HepG2 (cell line): ENCODE data around the gene SH3BGR. TPM values are rescaled to one million over a fixed set of nuclear protein-coding genes. Genes with fewer than 3 reads are reported as not detected.

Experiments used
- ATAC-seq: fragments of 200-7000 bp; cut with Tn5 transposase; 3 replicates; pipeline ENCODE4 v1.9.1; 2020; ENCODE audit warnings: mild to moderate bottlenecking, moderate library complexity
- BruUV-seq: library from RNA; stranded (reverse); fragments of 400-500 nt; replicated peaks from 2 replicates; lab custom pipeline; 2021; lab: Mats Ljungman, UMichigan
- CTCF ChIA-PET: fragments of 300-600 bp; formaldehyde crosslinking; extraction: SDS; loops from one replicate; lab custom pipeline; 2021; ENCODE audit warnings: low total read pairs, inconsistent platforms, low intra/inter-chr PET ratio; lab: Yijun Ruan, JAX
- POLR2A ChIA-PET: fragments of 350-600 bp; sonication (Branson Sonifier 250); formaldehyde crosslinking; loops from one replicate; lab custom pipeline; 2020; ENCODE audit warnings: antibody characterized with exemption, inconsistent platforms; lab: Yijun Ruan, JAX
- DNase-seq: peaks from one replicate; pipeline ENCODE4 v3.0.0-alpha.2; 2015; ENCODE audit warnings: low spot score
- FAIRE-seq: peaks from 3 replicates; lab custom pipeline; 2011; peaks lifted over from hg19 to GRCh38; lab: Jason Lieb, UNC
- H2AFZ ChIP-seq: one replicate; pipeline ENCODE4 v1.6.1; 2011; ENCODE audit warnings: low read length, inconsistent platforms
- H3K27ac ChIP-seq: fragments of 300-600 bp; 3 replicates; pipeline ENCODE4 v1.8.0; 2011; ENCODE audit warnings: mixed run types, mild to moderate bottlenecking, mixed read lengths, low read length, inconsistent platforms; ENCODE audit not compliant: insufficient read depth; ENCODE audit errors: extremely low read length
- H3K27me3 ChIP-seq, 2 experiments: fragments of 200-600 bp in 1 of 2; 2 replicates in 1 of 2; 3 replicates in 1 of 2; pipeline versions ENCODE4 v1.6.0 to v1.8.0; 2011; ENCODE audit warnings: low read length in 2 of 2, mild to moderate bottlenecking in 2 of 2, moderate library complexity in 2 of 2, inconsistent platforms in 1 of 2; ENCODE audit not compliant: insufficient read depth in 2 of 2, control insufficient read depth in 1 of 2
- H3K36me3 ChIP-seq, 2 experiments: fragments of 200-600 bp in 1 of 2; replicated peaks in 1 of 2; 2 replicates in 1 of 2; 3 replicates in 1 of 2; pipeline versions ENCODE4 v1.5.1 to v1.8.0; 2011; ENCODE audit warnings: low read length in 2 of 2, inconsistent platforms in 1 of 2; ENCODE audit not compliant: insufficient read depth in 2 of 2, control insufficient read depth in 1 of 2
- H3K4me1 ChIP-seq: 2 replicates; pipeline ENCODE4 v1.5.1; 2012; ENCODE audit warnings: low read length, inconsistent platforms; ENCODE audit not compliant: insufficient read depth
- H3K4me2 ChIP-seq: 2 replicates; pipeline ENCODE4 v1.6.0; 2011; ENCODE audit warnings: low read depth, low read length, inconsistent platforms
- H3K4me3 ChIP-seq, 3 experiments: fragments of 200-600 bp in 1 of 3; sonication (generic), shearing (Covaris generic) in 1 of 3; replicated peaks in 1 of 3; 2 replicates each; pipeline ENCODE4 v1.5.1; 2011 to 2016; ENCODE audit warnings: low read length in 3 of 3, inconsistent platforms in 2 of 3, low read depth in 2 of 3, mild to moderate bottlenecking in 2 of 3, control low read depth in 1 of 3, mixed read lengths in 1 of 3; ENCODE audit not compliant: insufficient read depth in 1 of 3
- H3K79me2 ChIP-seq: one replicate; pipeline ENCODE4 v1.6.1; 2011; ENCODE audit warnings: low read length, inconsistent platforms; ENCODE audit not compliant: insufficient read depth
- H3K9ac ChIP-seq: 2 replicates; pipeline ENCODE4 v1.6.0; 2011; ENCODE audit warnings: mild to moderate bottlenecking, low read depth, low read length, inconsistent platforms; ENCODE audit not compliant: insufficient read depth
- H3K9me3 ChIP-seq: 2 replicates; pipeline ENCODE4 v1.5.1; 2012; ENCODE audit warnings: mild to moderate bottlenecking, low read length
- H4K20me1 ChIP-seq: 2 replicates; pipeline ENCODE4 v1.6.0; 2011; ENCODE audit warnings: inconsistent platforms, mild to moderate bottlenecking, low read length, moderate library complexity; ENCODE audit not compliant: insufficient read depth
- MED8 ChIP-seq: sonication (generic); formaldehyde crosslinking; IDR thresholded peaks from 2 replicates; pipeline ENCODE4 v1.8.1; 2023; ENCODE audit warnings: mild to moderate bottlenecking, missing genetic modification reagents; ENCODE audit not compliant: insufficient replicate concordance
- NCOR1 ChIP-seq: fragments of 200-600 bp; sonication (generic); IDR thresholded peaks from 2 replicates; pipeline ENCODE4 v1.7.0; 2017; ENCODE audit warnings: antibody characterized with exemption, low read length, borderline replicate concordance
- NR2F2 ChIP-seq: IDR thresholded peaks from 2 replicates; pipeline ENCODE4 v1.6.1; 2012; ENCODE audit warnings: low read depth, inconsistent platforms, borderline replicate concordance
- PRMT3 ChIP-seq: sonication (generic); formaldehyde crosslinking; IDR thresholded peaks from 2 replicates; pipeline ENCODE4 v1.8.1; 2022; ENCODE audit warnings: low read depth, mild to moderate bottlenecking, moderate library complexity, missing genetic modification reagents, borderline replicate concordance
- WGBS: methylation state at CpG from one replicate; pipeline ENCODE4 v1.1.6; 2017; ENCODE audit warnings: low lambda C conversion rate; 5-methylcytosine and 5-hydroxymethylcytosine counted together
- in situ Hi-C: cut with HindIII; loops from 2 replicates; pipeline ENCODE4 v1.10.0; 2017; ENCODE audit warnings: low pct_unique_long_range_greater_than_20kb; ENCODE audit not compliant: extremely low pct_ligation_motif_present
- intact Hi-C: fragments of 100-400 bp; cut with micrococcal nuclease; formaldehyde crosslinking; loops from one replicate; pipeline ENCODE4 v1.10.0; 2022; ENCODE audit not compliant: unreplicated experiment
- polyA plus RNA-seq, 8 experiments: library from polyadenylated mRNA; depleted of rRNA in 3 of 8; stranded (reverse) in 7 of 8; unstranded in 1 of 8; fragments of >200 nt; fragmentation: Illumina TruSeq in 4 of 8; extraction: Trizol in 4 of 8; gene quantifications; 2 replicates each; pipeline versions ENCODE4 v1.2.1 to v1.2.3, GENCODE V29; 2011 to 2016; ENCODE audit warnings: low read depth in 4 of 8, missing spikeins in 1 of 8, mixed read lengths in 1 of 8; ENCODE audit not compliant: insufficient read depth in 1 of 8
- total RNA-seq, 5 experiments: library from RNA; depleted of rRNA; stranded (reverse); fragments of >200 nt; fragmentation: Illumina TruSeq; extraction: Trizol; gene quantifications; 2 replicates each; pipeline ENCODE4 v1.2.3, GENCODE V29; 2016; ENCODE audit warnings: low read depth in 1 of 5
- TF ChIP-seq, protein P1 (sequence below): sonication (generic); formaldehyde crosslinking; IDR thresholded peaks from 2 replicates; pipeline ENCODE4 v1.4.0; 2020; ENCODE audit warnings: missing genetic modification reagents
- TF ChIP-seq, protein P2 (sequence below): conservative IDR thresholded peaks from 2 replicates; pipeline ENCODE4 v1.6.1; 2018; ENCODE audit warnings: missing genetic modification reagents
- TF ChIP-seq, protein P3 (sequence below): sonication (generic); formaldehyde crosslinking; IDR thresholded peaks from 2 replicates; pipeline ENCODE4 v1.4.0; 2020; ENCODE audit warnings: missing genetic modification reagents; ENCODE audit errors: not compliant biosample characterization
- TF ChIP-seq, protein P4 (sequence below): sonication (generic); formaldehyde crosslinking; IDR thresholded peaks from 2 replicates; pipeline ENCODE4 v1.4.0; 2020; ENCODE audit warnings: missing genetic modification reagents

SH3BGR gene
- total and polyA plus RNA-seq, 2 of the 13 experiments (the other 11 are each of a cell fraction or from before 2014, with no cell fraction given): 0.48 TPM; not detected in 1

DNA sequence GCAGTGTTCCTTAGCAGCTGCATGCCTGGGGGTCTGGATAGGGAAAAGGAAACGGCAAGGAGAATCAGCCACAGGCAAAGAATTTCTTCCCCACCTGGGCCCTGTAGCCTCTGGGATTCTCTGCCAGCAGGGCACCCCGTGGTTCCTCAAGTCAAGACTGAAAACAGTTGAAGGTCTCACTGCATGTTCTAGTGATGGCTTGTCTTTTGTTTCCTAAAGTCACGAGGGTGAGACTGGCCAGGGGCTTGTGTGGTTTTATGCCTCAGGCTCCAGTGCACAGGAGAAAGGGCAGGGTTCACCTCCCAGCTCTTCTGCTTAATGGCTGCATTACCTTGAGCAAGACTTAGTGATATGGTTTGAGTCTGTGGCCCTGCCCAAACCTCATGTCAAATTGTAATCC lies 107.7 kb downstream of the SH3BGR start:
- POLR2A ChIA-PET: no interaction called here
- Histone ChIP-seq H3K4me3 (no peak overlapping the region), H2AFZ (no peak overlapping the region), H3K4me2 (no peak overlapping the region), H3K36me3 (no peaks in the 10 kb centered on the region), H3K27ac (no peak overlapping the region), H3K4me1 (no peaks in the 10 kb centered on the region), H3K9me3 (no peaks in the 10 kb centered on the region)
- in situ Hi-C loops: no loop called here
- 6% methylated on average over 2 of the region's 3 CpGs for WGBS
- CTCF ChIA-PET: no interaction called here
- BruUV-seq: no TSS peak
- TF ChIP-seq NCOR1: no peak
- TF ChIP-seq, protein P1, sequence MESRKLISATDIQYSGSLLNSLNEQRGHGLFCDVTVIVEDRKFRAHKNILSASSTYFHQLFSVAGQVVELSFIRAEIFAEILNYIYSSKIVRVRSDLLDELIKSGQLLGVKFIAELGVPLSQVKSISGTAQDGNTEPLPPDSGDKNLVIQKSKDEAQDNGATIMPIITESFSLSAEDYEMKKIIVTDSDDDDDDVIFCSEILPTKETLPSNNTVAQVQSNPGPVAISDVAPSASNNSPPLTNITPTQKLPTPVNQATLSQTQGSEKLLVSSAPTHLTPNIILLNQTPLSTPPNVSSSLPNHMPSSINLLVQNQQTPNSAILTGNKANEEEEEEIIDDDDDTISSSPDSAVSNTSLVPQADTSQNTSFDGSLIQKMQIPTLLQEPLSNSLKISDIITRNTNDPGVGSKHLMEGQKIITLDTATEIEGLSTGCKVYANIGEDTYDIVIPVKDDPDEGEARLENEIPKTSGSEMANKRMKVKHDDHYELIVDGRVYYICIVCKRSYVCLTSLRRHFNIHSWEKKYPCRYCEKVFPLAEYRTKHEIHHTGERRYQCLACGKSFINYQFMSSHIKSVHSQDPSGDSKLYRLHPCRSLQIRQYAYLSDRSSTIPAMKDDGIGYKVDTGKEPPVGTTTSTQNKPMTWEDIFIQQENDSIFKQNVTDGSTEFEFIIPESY (CRISPR knock-in tag): no peak
- TF ChIP-seq PRMT3 (CRISPR knock-in tag): no peak
- no peak for TF ChIP-seq MED8 (CRISPR knock-in tag)
- TF ChIP-seq, protein P2, sequence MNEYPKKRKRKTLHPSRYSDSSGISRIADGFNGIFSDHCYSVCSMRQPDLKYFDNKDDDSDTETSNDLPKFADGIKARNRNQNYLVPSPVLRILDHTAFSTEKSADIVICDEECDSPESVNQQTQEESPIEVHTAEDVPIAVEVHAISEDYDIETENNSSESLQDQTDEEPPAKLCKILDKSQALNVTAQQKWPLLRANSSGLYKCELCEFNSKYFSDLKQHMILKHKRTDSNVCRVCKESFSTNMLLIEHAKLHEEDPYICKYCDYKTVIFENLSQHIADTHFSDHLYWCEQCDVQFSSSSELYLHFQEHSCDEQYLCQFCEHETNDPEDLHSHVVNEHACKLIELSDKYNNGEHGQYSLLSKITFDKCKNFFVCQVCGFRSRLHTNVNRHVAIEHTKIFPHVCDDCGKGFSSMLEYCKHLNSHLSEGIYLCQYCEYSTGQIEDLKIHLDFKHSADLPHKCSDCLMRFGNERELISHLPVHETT (CRISPR knock-in tag): no peak
- TF ChIP-seq NR2F2: no peak
- TF ChIP-seq, protein P3, sequence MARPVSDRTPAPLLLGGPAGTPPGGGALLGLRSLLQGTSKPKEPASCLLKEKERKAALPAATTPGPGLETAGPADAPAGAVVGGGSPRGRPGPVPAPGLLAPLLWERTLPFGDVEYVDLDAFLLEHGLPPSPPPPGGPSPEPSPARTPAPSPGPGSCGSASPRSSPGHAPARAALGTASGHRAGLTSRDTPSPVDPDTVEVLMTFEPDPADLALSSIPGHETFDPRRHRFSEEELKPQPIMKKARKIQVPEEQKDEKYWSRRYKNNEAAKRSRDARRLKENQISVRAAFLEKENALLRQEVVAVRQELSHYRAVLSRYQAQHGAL (CRISPR knock-in tag): no peak
- TF ChIP-seq, protein P4, sequence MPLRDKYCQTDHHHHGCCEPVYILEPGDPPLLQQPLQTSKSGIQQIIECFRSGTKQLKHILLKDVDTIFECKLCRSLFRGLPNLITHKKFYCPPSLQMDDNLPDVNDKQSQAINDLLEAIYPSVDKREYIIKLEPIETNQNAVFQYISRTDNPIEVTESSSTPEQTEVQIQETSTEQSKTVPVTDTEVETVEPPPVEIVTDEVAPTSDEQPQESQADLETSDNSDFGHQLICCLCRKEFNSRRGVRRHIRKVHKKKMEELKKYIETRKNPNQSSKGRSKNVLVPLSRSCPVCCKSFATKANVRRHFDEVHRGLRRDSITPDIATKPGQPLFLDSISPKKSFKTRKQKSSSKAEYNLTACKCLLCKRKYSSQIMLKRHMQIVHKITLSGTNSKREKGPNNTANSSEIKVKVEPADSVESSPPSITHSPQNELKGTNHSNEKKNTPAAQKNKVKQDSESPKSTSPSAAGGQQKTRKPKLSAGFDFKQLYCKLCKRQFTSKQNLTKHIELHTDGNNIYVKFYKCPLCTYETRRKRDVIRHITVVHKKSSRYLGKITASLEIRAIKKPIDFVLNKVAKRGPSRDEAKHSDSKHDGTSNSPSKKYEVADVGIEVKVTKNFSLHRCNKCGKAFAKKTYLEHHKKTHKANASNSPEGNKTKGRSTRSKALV (CRISPR knock-in tag): no peak
- TF ChIP-seq, all 625 proteins: peak for 0
- Histone ChIP-seq H4K20me1 (no peaks in the 10 kb centered on the region), H3K27me3 (peaks cover 0 to 3% of the 10 kb centered on the region in 2 experiments; a peak in 1 of 5 replicates), H3K9ac (no peak overlapping the region), H3K79me2 (no peaks in the 10 kb centered on the region)
- ATAC-seq (no peak), FAIRE-seq (no peak), DNase-seq (no peak)
- intact Hi-C loops: no loop called here
